Left lung (tissue), 10 donors: ENCODE data around the gene SMCO4. TPM values are rescaled to one million over a fixed set of nuclear protein-coding genes. Genes with fewer than 3 reads are reported as not detected.
A peak's percentile ranks its signal among the peaks of the same experiment; 100 is the strongest.

Experiments
- ATAC-seq: fragments of 200-7000 bp; cut with Tn5 transposase; one replicate; pipeline ENCODE4 v1.9.1; 2020; ENCODE audit warnings: moderate library complexity
- DNase-seq, 4 donors: peaks; one replicate each; pipeline ENCODE4 v3.0.0-alpha.2; 2013 to 2020
- H3K27ac ChIP-seq, 2 donors: fragments of 200-600 bp; sonication (generic) in 1 of 2; one replicate each; pipeline versions ENCODE4 v1.5.0 to v1.8.0; 2020 to 2021
- H3K27me3 ChIP-seq, 2 donors: fragments of 200-600 bp; sonication (generic) in 1 of 2; one replicate each; pipeline versions ENCODE4 v1.5.0 to v1.8.0; 2020 to 2021
- H3K36me3 ChIP-seq, 2 donors: fragments of 200-600 bp; sonication (generic) in 1 of 2; one replicate each; pipeline versions ENCODE4 v1.5.0 to v1.8.0; 2020 to 2021
- H3K4me1 ChIP-seq, 2 donors: fragments of 200-600 bp; one replicate each; pipeline ENCODE4 v1.8.0; 2021
- H3K4me3 ChIP-seq, 2 donors: fragments of 200-600 bp; sonication (generic) in 1 of 2; one replicate each; pipeline versions ENCODE4 v1.5.0 to v1.8.0; 2020 to 2021; ENCODE audit warnings: mild to moderate bottlenecking in 1 of 2
- H3K9me3 ChIP-seq, 2 donors: fragments of 200-600 bp; sonication (generic) in 1 of 2; one replicate each; pipeline versions ENCODE4 v1.5.0 to v1.8.0; 2020 to 2021
- intact Hi-C, 2 donors: fragments of 100-400 bp; cut with DNase I; formaldehyde crosslinking; loops; one replicate each; pipeline versions ENCODE4 v1.11.2 to v1.14.2; 2022
- polyA plus RNA-seq, 6 donors: library from polyadenylated mRNA; unstranded; fragments of 120-200 nt; gene quantifications; one replicate each; pipeline ENCODE4 v1.2.1, GENCODE V29; 2013; ENCODE audit not compliant: insufficient read length in 6 of 6
- total RNA-seq, 2 donors: library from RNA; stranded (reverse); fragmentation: NEBNext Ultra II Directional; extraction: Animal tissue kit (Norgen Biotek cat#: 25700); gene quantifications; one replicate each; pipeline ENCODE4 v1.2.1, GENCODE V29; 2021
- TF ChIP-seq, protein P1 (sequence below), 2 donors: fragments of 200-600 bp; sonication (generic) in 1 of 2; IDR thresholded peaks; one replicate each; pipeline versions ENCODE4 v1.5.0 to v1.8.0; 2021; ENCODE audit warnings: antibody characterized with exemption in 2 of 2
- donor health status: DM: no; HTN: yes; CAD: no.
- donor health status: DM: no; HTN: no; CAD: no.

SMCO4 gene
- total and polyA plus RNA-seq, 8 donors: 14.4 to 56.0 (median 18.5) TPM

DNA sequence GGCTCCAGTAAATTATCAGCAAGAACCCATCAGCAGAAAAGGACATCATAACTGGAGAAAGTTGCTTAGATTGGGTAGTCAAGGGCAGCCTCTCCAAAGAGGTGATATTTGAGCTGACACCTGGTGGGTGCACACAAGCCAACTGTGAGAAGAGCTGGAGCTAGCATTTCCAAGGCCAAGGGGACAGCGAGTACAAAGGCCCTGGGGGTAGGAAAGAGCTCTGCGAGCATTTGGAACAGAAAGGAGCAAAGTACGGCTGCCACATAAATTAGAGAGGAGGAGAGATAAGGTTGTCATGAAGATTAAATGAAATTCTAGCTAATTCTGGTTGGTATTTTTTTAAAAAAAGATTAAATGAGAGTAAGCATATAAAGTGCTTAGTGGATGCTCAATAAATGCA is 21.7 kb upstream of the SMCO4 start:
- Histone ChIP-seq H3K27me3 (no peaks in the 10 kb centered on the region), H3K4me3 (no peak overlapping the region), H3K36me3 (no peaks in the 10 kb centered on the region), H3K4me1 (no peaks in the 10 kb centered on the region), H3K27ac (no peak overlapping the region), H3K9me3 (no peaks in the 10 kb centered on the region)
- DNase-seq (no peak), ATAC-seq (no peak)
- intact Hi-C loops: no loop called here
- TF ChIP-seq, protein P1, sequence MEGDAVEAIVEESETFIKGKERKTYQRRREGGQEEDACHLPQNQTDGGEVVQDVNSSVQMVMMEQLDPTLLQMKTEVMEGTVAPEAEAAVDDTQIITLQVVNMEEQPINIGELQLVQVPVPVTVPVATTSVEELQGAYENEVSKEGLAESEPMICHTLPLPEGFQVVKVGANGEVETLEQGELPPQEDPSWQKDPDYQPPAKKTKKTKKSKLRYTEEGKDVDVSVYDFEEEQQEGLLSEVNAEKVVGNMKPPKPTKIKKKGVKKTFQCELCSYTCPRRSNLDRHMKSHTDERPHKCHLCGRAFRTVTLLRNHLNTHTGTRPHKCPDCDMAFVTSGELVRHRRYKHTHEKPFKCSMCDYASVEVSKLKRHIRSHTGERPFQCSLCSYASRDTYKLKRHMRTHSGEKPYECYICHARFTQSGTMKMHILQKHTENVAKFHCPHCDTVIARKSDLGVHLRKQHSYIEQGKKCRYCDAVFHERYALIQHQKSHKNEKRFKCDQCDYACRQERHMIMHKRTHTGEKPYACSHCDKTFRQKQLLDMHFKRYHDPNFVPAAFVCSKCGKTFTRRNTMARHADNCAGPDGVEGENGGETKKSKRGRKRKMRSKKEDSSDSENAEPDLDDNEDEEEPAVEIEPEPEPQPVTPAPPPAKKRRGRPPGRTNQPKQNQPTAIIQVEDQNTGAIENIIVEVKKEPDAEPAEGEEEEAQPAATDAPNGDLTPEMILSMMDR (IDR thresholded peaks at IDR 0.05): no peak

DNA sequence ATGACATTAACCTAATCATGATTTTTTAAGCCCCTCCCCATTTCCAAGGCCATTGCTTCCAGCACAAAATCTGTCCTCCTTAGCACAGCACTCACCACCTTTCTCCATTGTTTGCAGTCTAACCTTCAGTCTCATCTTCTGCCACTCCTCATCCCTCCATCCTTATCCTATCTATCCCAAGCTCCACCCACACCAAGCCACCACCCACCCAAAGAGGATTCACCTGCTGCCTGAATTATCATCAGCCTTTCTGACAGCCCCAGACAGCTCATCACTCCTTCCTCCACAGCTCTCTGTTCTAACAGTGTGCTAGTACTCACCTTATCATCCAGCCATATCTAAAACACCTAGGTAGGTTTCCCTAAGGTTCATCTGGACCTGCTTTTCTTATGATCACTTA is 20.7 kb upstream of the SMCO4 start:
- H3K27me3 ChIP-seq: no peaks in the 10 kb centered on the region
- no peaks in the 10 kb centered on the region for H3K4me1 ChIP-seq
- DNase-seq: no peak
- H3K27ac ChIP-seq: no peak overlapping the region
- H3K9me3 ChIP-seq: no peaks in the 10 kb centered on the region
- ATAC-seq: no peak
- H3K4me3 ChIP-seq: no peak overlapping the region
- no peaks in the 10 kb centered on the region for H3K36me3 ChIP-seq
- TF ChIP-seq, protein P1 (IDR thresholded peaks at IDR 0.05): no peak
- intact Hi-C loops: no loop called here

DNA sequence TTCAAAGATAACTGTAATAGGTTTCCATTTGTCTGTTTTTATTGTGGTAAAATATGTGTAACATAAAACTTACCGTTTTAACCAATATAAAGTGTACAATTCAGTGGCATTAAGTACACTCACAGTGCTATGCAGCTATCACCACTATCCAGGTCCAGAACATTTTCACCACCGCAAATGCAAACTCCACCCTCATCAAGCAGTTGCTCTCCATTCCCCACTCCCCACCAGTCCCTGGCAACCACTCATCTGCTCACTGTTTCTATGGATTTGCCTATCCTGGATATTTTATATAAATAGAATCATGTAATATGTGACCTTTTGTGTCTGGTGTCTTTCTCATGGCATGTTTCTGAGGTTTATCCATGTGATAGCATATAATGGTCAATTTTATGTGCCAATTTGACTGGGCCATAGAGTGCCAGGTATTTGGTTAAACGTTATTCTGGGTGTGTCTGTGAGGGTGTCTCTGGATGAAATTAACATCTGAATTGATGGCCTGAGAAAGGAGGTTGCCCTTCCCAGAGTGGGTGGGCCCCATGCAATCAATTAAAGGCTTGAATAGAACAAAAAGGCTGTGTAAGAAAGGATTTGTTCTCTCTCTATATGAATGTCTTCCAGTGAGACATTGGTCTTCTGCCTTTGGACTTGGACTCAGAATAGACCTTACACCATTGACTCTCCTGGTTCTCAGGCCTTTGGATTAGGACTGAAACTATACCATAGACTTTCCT is 17.2 kb upstream of the SMCO4 start:
- no peak overlapping the region for H3K27ac ChIP-seq
- TF ChIP-seq, protein P1 (IDR thresholded peaks at IDR 0.05): no peak
- no peaks in the 10 kb centered on the region for H3K36me3 ChIP-seq
- no peak for DNase-seq
- ATAC-seq: no peak
- no peaks in the 10 kb centered on the region for H3K9me3 ChIP-seq
- intact Hi-C loops: no loop called here
- no peaks in the 10 kb centered on the region for H3K27me3 ChIP-seq
- H3K4me1 ChIP-seq: no peaks in the 10 kb centered on the region
- no peak overlapping the region for H3K4me3 ChIP-seq

DNA sequence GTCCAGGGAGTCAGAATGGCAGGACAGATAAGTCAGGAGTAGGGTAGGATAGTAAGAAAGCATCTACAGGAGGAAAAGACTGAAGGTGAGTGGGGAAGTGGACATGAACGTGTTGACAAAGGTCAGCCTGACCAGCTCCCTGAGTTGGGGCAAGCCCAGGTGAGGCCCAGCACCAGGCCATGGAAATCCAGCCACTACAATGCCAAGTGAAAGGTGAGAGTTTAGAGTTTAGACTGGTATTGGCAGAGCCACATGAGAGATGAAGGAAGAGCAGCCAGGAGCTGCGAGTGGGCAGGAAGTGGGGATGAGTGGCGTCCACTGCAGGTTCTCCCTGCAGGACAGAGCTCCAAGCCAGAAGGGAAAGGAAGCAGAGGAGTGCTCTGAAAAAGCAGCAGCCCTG is 16.5 kb upstream of the SMCO4 start:
- no peak overlapping the region for H3K4me3 ChIP-seq
- no peaks in the 10 kb centered on the region for H3K9me3 ChIP-seq
- peak in 1 of 4 donors; percentile 53 for DNase-seq
- H3K36me3 ChIP-seq: no peaks in the 10 kb centered on the region
- no peaks in the 10 kb centered on the region for H3K4me1 ChIP-seq
- ATAC-seq: no peak
- TF ChIP-seq, protein P1 (IDR thresholded peaks at IDR 0.05): no peak
- no peaks in the 10 kb centered on the region for H3K27me3 ChIP-seq
- intact Hi-C loops: no loop called here
- no peak overlapping the region for H3K27ac ChIP-seq

DNA sequence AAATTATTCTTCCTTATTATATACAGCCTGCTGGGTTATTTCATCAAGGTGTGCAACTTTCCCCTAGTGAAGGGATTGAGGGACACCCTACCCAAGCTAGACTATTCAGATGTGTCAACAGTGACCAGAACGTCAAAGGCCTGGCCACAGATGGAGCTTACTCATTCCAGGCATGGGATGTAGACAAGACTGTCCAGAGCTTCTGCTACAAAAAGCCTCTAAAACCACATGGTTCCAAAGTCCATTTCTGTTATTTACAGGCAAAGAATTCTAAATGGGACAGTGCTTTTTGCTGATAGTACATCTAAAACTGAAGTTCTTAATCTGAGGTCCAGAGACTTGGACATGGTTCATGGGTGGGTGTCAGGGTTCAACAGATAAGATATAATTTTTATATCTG is 9.7 kb upstream of the SMCO4 start:
- Histone ChIP-seq H3K4me1 (no peaks in the 10 kb centered on the region), H3K27ac (no peak overlapping the region), H3K9me3 (no peaks in the 10 kb centered on the region), H3K4me3 (no peak overlapping the region), H3K27me3 (no peaks in the 10 kb centered on the region), H3K36me3 (no peaks in the 10 kb centered on the region)
- no peak for ATAC-seq
- intact Hi-C loops: no loop called here
- TF ChIP-seq, protein P1 (IDR thresholded peaks at IDR 0.05): no peak
- DNase-seq: no peak
